PC-3 (cell line): ENCODE measurements around the gene TTC33. TPM values are rescaled to one million over a fixed set of nuclear protein-coding genes. Genes with fewer than 3 reads are reported as not detected.

Source experiments
- ATAC-seq: fragments of 200-7000 bp; cut with Tn5 transposase; 2 replicates; pipeline ENCODE4 v1.9.1; 2020; ENCODE audit warnings: mild to moderate bottlenecking, moderate library complexity
- BruUV-seq: library from RNA; stranded (reverse); fragments of 400-500 nt; replicated peaks from 2 replicates; lab custom pipeline; 2021; lab: Mats Ljungman, UMichigan
- CTCF ChIA-PET: fragments of 300-600 bp; sonication (Branson Sonifier 250); formaldehyde crosslinking; loops from one replicate; lab custom pipeline; 2022; ENCODE audit warnings: antibody characterized with exemption; lab: Charles Lee
- POLR2A ChIA-PET: fragments of 300-600 bp; sonication (Branson Sonifier 250); formaldehyde crosslinking; loops from one replicate; lab custom pipeline; 2022; ENCODE audit warnings: antibody characterized with exemption; ENCODE audit not compliant: unreplicated experiment; lab: Charles Lee
- DNase-seq: peaks from one replicate; pipeline ENCODE4 v3.0.0-alpha.2; 2015
- H2AFZ ChIP-seq: fragments of 300-600 bp; sonication (generic); 2 replicates; pipeline ENCODE4 v1.6.0; 2016; ENCODE audit warnings: antibody characterized with exemption, low read length
- H3F3A ChIP-seq: fragments of 300-600 bp; sonication (generic); one replicate; pipeline ENCODE4 v1.6.0; 2017; ENCODE audit warnings: antibody characterized with exemption, low read length, control low read depth, mild to moderate bottlenecking; ENCODE audit not compliant: unreplicated experiment
- H3K27ac ChIP-seq: fragments of 300-600 bp; sonication (generic); 2 replicates; pipeline ENCODE4 v1.5.1; 2016; ENCODE audit warnings: mild to moderate bottlenecking, low read length
- H3K27me3 ChIP-seq: fragments of 300-600 bp; sonication (generic); 2 replicates; pipeline ENCODE4 v1.6.1; 2016; ENCODE audit warnings: low read length, mixed read lengths
- H3K36me3 ChIP-seq: fragments of 300-600 bp; sonication (generic); 2 replicates; pipeline ENCODE4 v1.6.1; 2016; ENCODE audit warnings: low read depth, mixed run types, low read length, mixed read lengths
- H3K4me1 ChIP-seq: fragments of 300-600 bp; sonication (generic); 2 replicates; pipeline ENCODE4 v1.5.1; 2016; ENCODE audit warnings: low read length; ENCODE audit not compliant: insufficient read depth
- H3K4me2 ChIP-seq: fragments of 300-600 bp; sonication (generic); 2 replicates; pipeline ENCODE4 v1.6.0; 2016; ENCODE audit warnings: low read length
- H3K4me3 ChIP-seq: fragments of 300-600 bp; sonication (generic); 2 replicates; pipeline ENCODE4 v1.5.1; 2016; ENCODE audit warnings: mild to moderate bottlenecking, low read length, mixed read lengths
- H3K79me2 ChIP-seq: fragments of 300-600 bp; sonication (generic); 2 replicates; pipeline ENCODE4 v1.6.1; 2017; ENCODE audit warnings: low read length, mixed read lengths
- H3K9ac ChIP-seq: fragments of 300-600 bp; sonication (generic); 2 replicates; pipeline ENCODE4 v1.6.0; 2016; ENCODE audit warnings: mild to moderate bottlenecking, low read length
- H3K9me2 ChIP-seq: fragments of 300-600 bp; sonication (generic); replicated peaks from 2 replicates; pipeline ENCODE4 v1.6.1; 2016; ENCODE audit warnings: mixed run types, low read length, mixed read lengths
- H3K9me3 ChIP-seq: fragments of 300-600 bp; sonication (generic); 2 replicates; pipeline ENCODE4 v1.6.1; 2016; ENCODE audit warnings: low read length, mixed read lengths
- H4K20me1 ChIP-seq: fragments of 300-600 bp; sonication (generic); 2 replicates; pipeline ENCODE4 v1.6.1; 2016; ENCODE audit warnings: low read length, mixed read lengths
- EZH2 ChIP-seq: fragments of 300-600 bp; sonication (generic); IDR thresholded peaks from one replicate; pipeline ENCODE4 v1.6.1; 2017; ENCODE audit warnings: antibody characterized with exemption, mild to moderate bottlenecking, low read length; ENCODE audit not compliant: unreplicated experiment
- EZH2phosphoT487 ChIP-seq: fragments of 300-600 bp; sonication (generic); IDR thresholded peaks from 2 replicates; pipeline ENCODE4 v1.6.1; 2018; ENCODE audit warnings: mild to moderate bottlenecking, antibody characterized with exemption, low read length, borderline replicate concordance
- intact Hi-C: fragments of 100-400 bp; cut with micrococcal nuclease; formaldehyde crosslinking; loops from 2 replicates; pipeline ENCODE4 v1.9.0; 2023
- total RNA-seq: library from RNA; depleted of rRNA; stranded (reverse); fragments of >200 nt; gene quantifications from 2 replicates; pipeline ENCODE4 v1.2.3, GENCODE V29; 2014
- TF ChIP-seq, protein P1 (sequence below): fragments of 300-600 bp; sonication (generic); conservative IDR thresholded peaks from 2 replicates; pipeline ENCODE4 v1.5.1; 2017; ENCODE audit warnings: antibody characterized with exemption, low read depth, mild to moderate bottlenecking, low read length

Gene TTC33
- total RNA-seq, 1 experiment from 2014 or later = 9.0 TPM

- no peak for DNase-seq
- no peak for ATAC-seq
- Histone ChIP-seq H3K4me3 (no peak overlapping the region), H3K36me3 (no peaks in the 10 kb centered on the region), H3K9me3 (no peaks in the 10 kb centered on the region), H3K27me3 (no peaks in the 10 kb centered on the region), H4K20me1 (no peaks in the 10 kb centered on the region), H3K79me2 (no peaks in the 10 kb centered on the region), H3K9ac (no peak overlapping the region), H3K27ac (no peak overlapping the region), H2AFZ (no peak overlapping the region), H3K4me2 (no peak overlapping the region), H3K4me1 (peaks cover 21% of the 10 kb centered on the region), H3F3A (no peaks in the 10 kb centered on the region), H3K9me2 (no peaks in the 10 kb centered on the region)
- no peak for TF ChIP-seq EZH2
- TF ChIP-seq EZH2phosphoT487 = no peak
- TF ChIP-seq, protein P1, sequence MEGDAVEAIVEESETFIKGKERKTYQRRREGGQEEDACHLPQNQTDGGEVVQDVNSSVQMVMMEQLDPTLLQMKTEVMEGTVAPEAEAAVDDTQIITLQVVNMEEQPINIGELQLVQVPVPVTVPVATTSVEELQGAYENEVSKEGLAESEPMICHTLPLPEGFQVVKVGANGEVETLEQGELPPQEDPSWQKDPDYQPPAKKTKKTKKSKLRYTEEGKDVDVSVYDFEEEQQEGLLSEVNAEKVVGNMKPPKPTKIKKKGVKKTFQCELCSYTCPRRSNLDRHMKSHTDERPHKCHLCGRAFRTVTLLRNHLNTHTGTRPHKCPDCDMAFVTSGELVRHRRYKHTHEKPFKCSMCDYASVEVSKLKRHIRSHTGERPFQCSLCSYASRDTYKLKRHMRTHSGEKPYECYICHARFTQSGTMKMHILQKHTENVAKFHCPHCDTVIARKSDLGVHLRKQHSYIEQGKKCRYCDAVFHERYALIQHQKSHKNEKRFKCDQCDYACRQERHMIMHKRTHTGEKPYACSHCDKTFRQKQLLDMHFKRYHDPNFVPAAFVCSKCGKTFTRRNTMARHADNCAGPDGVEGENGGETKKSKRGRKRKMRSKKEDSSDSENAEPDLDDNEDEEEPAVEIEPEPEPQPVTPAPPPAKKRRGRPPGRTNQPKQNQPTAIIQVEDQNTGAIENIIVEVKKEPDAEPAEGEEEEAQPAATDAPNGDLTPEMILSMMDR = no peak
- intact Hi-C loops = no loop called here
- no TSS peak for BruUV-seq
- ChIA-PET CTCF (no interaction called here), POLR2A (no interaction called here)
Observed at GRCh38 chr5:40547557-40547956, 208.2 kb downstream of the TTC33 start.

- TF ChIP-seq, protein P1 = no peak
- TF ChIP-seq EZH2 (no peak), EZH2phosphoT487 (no peak)
- H3K4me3 ChIP-seq = no peak overlapping the region
- no peak overlapping the region for H3K4me2 ChIP-seq
- H3K79me2 ChIP-seq = no peaks in the 10 kb centered on the region
- H3K4me1 ChIP-seq = no peaks in the 10 kb centered on the region
- H3K9ac ChIP-seq = no peak overlapping the region
- no peaks in the 10 kb centered on the region for H3K9me3 ChIP-seq
- no peaks in the 10 kb centered on the region for H3F3A ChIP-seq
- no TSS peak for BruUV-seq
- no peaks in the 10 kb centered on the region; the same call in 1 of the 2 replicates for H3K9me2 ChIP-seq
- intact Hi-C loops = no loop called here
- H3K27ac ChIP-seq = no peak overlapping the region
- CTCF ChIA-PET = no interaction called here
- H2AFZ ChIP-seq = no peak overlapping the region
- POLR2A ChIA-PET = interaction anchor here (0.7 kb wide), 1 partner anchor 144 kb away, joined by 20 read pairs; no protein-coding TSS in a partner anchor
- H3K27me3 ChIP-seq = no peaks in the 10 kb centered on the region
- no peaks in the 10 kb centered on the region for H3K36me3 ChIP-seq
- ATAC-seq (no peak), DNase-seq (no peak)
- H4K20me1 ChIP-seq = no peaks in the 10 kb centered on the region
Observed at GRCh38 chr5:40540301-40540700, 215.5 kb downstream of the TTC33 start.

- Histone ChIP-seq H3F3A (peaks cover 2% of the 10 kb centered on the region), H2AFZ (no peak overlapping the region), H3K4me1 (peaks cover 4% of the 10 kb centered on the region), H3K79me2 (no peaks in the 10 kb centered on the region), H3K4me2 (no peak overlapping the region), H3K9me2 (no peaks in the 10 kb centered on the region), H3K9ac (no peak overlapping the region), H4K20me1 (no peaks in the 10 kb centered on the region), H3K4me3 (no peak overlapping the region), H3K27ac (no peak overlapping the region), H3K36me3 (no peaks in the 10 kb centered on the region), H3K27me3 (no peaks in the 10 kb centered on the region), H3K9me3 (no peaks in the 10 kb centered on the region)
- intact Hi-C loops = no loop called here
- CTCF ChIA-PET = no interaction called here
- ATAC-seq (no peak), DNase-seq (no peak)
- no TSS peak for BruUV-seq
- POLR2A ChIA-PET = no interaction called here
- no peak for TF ChIP-seq EZH2
- TF ChIP-seq EZH2phosphoT487 = no peak
- TF ChIP-seq, protein P1 = no peak
Observed at GRCh38 chr5:40524677-40525076, 231.1 kb downstream of the TTC33 start.
